GM19351 (cell line): ENCODE measurements around the gene ARV1.

Experiments
- ATAC-seq: cut with Tn5 transposase; IDR thresholded peaks from one replicate; pipeline ENCODE4 v1.9.1; 2021; ENCODE audit warnings: mild to moderate bottlenecking, moderate library complexity; ENCODE audit not compliant: unreplicated experiment

The ARV1 gene

DNA sequence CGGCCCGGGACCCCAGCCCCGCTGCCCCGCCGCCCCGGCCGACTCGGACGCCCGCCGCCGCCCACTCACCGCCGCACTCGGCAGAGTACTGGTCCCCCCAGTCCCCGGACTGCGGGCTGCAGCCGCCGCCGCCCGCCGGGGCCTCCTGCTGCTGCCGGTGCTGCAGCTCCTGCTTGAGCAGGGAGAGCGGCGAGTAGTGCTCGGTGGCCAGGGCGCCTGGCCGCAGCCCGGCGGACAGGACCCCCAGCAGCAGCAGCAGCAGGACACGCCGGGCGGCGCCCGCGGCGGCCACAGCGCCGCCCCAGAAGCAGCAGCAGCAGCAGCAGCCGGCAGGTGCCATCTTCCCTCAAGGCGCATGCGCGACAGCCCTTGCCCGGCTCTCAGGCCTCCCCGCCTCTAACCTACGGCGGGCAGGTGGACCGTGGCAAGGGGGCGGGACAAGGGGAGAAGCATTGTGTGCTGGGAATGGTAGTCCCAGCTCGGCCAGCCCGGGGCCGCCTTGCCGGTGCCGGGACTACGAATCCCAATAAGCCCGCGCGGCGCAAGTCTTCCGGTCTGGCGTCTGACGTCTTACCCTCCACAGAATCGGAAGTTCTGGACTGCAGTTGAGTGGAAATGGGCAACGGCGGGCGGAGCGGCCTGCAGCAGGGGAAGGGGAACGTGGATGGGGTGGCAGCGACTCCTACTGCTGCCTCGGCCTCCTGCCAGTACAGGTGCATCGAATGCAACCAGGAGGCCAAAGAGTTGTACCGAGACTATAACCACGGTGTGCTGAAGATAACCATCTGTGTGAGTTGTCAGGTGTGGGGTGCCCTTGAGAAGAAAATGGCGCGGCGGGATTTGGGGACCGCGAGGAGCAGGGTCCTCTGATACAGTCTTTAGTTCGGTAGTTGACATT is at the start of gene ARV1, which contains the start of gene TTC13:
ARV1 (plus strand) TSS at position 604 of the 898 bp plus-strand sequence; CDS start at position 616, 12 bp downstream.
TTC13 (minus strand) TSS at position 371 of the 898 bp plus-strand sequence; CDS start at position 340, 31 bp downstream.
- ATAC-seq: peak; percentile 89

DNA sequence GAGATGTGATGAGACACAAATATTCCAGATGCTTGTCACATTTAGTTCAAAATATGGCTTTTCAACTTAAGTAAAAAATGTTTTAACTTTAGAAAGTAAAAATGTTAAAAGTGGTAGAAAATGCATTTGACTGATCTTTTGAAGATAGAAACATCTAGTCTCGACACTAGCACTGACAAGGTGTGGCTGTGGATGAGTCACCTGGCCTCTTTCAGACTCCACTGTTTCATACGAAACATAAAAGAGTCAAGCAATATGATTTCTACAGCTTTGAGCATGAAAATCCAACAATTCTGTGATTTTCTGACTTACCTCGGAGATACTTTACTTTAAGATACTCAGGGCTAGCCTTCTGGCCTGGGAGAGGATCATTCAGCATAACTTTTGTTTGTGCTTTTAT is 47.9 kb upstream of the ARV1 start:
- ATAC-seq: no peak

GRCh38 chr1:230935852-230936251 is 43.0 kb upstream of the ARV1 start:
- no peak for ATAC-seq

DNA sequence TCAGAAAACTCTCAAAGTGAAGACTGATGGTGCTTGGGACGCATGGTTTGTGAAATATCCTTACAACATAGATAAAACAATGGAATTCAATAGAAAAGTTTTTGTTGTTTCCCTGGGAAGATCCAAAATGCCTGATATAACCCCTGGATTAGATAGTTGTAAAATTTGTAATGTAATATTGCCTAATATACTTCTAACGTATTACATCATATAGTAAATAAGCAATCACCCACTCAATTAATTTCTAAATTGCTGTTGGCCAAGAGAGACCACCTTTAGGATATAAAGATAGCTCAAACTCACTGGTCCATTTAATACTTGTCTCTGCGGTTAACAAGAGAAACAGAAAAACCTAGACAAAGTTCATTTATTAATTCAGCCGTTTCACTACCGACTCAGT is 42.4 kb upstream of the ARV1 start:
- no peak for ATAC-seq

DNA sequence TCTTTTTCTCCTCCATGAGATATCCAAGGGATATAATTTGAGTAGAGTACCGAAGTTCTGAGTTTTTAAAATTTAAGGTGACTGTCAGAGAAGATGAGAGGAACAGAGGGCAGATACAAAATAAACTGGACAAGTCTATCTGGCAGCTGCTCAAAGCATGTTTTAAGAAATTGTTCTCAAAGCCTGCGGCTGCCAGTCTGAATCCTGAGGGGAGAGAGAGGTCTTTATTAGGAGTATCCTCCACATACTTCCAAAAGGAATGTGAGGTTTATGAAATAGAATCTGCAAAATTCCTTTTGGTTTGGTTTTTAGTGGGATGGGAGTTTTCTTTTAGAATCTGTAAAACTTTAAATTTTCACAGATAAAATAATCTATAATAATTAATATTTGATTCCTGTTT is 41.5 kb upstream of the ARV1 start:
- no peak for ATAC-seq

- ATAC-seq: no peak
Observed at GRCh38 chr1:230938924-230939368, 39.9 kb upstream of the ARV1 start.

DNA sequence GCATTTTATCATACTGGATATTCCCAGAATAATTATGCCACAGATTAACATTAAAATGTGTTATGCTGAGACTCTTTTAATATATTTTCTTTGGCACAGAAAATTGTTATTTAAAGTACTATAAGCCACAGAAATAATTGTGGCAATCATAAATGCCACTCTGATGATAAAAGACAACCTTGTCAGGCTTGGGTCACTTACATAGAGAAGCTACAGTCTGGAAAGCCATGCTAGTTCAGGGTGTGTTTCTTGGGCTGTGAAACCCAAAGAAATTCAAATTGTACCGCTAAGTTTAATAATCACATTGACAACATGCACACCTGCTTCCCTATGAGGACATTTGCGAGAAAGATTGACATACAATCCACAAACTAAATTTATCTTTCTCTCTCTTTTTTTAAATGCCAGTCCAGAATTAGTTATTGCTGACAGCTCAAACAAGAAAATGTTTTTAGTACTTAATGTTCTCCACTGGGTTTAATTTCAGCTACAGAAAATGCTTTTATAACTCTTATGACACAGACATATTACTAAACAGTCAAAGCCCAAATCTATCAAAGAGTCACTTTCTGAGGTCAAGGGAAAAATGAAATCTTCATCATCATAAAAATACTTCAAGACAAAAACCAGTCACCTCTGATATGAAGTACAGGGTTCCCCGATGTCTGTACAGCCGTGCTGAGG is 38.9 kb upstream of the ARV1 start:
- ATAC-seq: no peak

GRCh38 chr1:230940848-230941247 is 38.0 kb upstream of the ARV1 start:
- ATAC-seq: no peak

GRCh38 chr1:230943048-230943593 is 35.8 kb upstream of the ARV1 start:
- ATAC-seq: no peak

- ATAC-seq: no peak
Observed at GRCh38 chr1:230948301-230948700, 30.6 kb upstream of the ARV1 start.

- ATAC-seq: no peak
Observed at GRCh38 chr1:230948903-230949302, 30.0 kb upstream of the ARV1 start.

DNA sequence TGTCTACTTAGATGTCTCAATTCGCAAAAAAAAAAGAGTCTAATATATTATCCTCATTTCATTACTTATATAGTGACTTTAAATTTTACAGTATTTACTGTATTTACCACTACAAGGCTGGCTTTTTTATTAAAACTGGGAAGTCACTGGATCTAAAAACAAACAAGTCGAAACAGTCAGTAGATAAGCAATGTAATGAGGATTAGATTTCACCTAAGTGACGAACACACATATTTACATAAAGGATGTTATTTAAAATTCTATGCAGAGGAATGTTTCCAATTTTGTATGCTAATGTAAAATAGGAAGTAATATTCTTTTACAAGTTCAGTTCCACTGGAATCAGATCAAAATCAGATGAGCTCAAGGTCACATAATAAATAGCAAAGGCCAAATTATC is 28.5 kb upstream of the ARV1 start:
- no peak for ATAC-seq

- ATAC-seq: peak; percentile 95
Observed at GRCh38 chr1:230957580-230957989, 21.3 kb upstream of the ARV1 start.

DNA sequence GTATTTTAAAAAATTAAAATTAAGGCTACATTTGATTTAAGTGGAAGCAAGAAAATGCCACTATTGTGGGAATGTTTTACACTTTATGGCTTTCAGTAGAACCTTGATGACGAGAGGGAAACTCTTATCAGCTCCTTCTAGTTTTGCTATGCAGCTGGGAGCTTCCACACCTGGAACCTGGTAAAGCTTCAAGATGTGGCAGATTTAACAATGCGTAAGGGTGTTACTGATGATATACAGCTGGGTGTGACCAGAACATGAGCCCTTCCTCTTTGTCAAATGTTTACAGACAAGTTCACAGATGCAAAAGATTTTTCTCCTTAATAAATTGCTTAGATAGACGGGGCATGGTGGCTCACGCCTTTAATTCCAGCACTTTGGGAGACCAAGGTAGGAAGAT is 20.5 kb upstream of the ARV1 start:
- ATAC-seq: no peak

GRCh38 chr1:230964896-230965295 is 14.0 kb upstream of the ARV1 start:
- ATAC-seq: no peak

- no peak for ATAC-seq
Observed at GRCh38 chr1:230965535-230965934, 13.4 kb upstream of the ARV1 start.

DNA sequence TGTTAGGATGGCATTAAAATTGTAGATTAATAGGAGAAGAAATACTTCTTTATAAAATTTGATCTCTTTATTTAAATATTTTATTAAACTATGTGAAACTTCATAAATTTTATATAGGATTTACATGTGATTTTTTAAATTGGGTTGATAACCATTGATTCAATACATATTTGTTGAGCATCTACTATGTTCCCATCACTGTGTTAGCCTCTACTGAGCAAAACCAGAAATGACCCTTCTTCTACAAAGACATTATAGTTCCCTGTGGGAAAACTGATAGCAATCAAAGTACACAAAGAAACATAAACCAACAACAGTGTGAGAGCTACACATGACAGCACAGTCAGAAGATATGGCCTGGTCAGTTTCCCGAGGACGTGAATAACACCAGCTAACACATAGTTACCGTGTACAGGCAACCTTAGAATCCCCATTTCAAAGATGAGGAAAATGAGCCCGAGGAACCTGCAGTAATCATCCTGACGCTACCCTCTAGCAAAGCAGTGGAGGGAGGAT is 12.5 kb upstream of the ARV1 start:
- no peak for ATAC-seq

DNA sequence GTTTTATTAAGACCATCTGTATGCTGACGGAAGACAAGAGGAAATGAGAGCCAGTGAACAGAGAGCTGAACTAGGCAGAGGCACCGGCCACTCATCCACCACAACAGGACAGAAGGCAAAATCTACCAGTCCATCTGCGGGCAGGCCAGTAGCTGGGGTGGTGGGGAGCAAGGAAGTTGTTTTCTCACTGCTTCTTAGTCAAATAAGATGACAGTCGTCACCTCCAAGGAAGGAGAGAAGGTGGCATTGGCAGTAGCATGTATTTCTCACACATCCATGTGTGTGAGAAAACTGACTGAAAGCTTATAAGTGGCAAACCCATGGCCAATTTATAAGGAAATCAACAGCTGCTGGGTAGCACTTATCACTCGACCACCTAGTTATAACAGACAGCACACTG is 8.5 kb upstream of the ARV1 start:
- no peak for ATAC-seq

DNA sequence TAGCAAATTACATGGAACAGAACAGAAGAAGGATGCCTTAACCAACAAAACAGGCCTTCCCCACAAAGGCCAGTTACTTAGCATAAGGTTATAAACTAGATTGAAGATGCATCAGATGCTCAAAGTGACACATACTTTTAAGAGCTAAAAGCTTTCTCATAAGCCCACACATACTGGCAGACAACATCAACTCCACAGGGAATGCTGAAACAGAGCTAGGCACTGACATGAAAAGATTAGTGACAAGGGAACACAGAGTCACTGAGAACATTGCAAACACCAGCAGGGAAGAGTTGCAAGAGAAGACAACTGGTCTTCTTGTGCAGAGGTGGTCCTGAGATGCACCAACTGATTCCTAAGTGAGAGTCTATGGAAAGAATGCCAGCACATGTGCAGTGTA is 7.1 kb upstream of the ARV1 start:
- no peak for ATAC-seq

GRCh38 chr1:230972855-230973271 is 6.0 kb upstream of the ARV1 start:
- ATAC-seq: peak; percentile 84

DNA sequence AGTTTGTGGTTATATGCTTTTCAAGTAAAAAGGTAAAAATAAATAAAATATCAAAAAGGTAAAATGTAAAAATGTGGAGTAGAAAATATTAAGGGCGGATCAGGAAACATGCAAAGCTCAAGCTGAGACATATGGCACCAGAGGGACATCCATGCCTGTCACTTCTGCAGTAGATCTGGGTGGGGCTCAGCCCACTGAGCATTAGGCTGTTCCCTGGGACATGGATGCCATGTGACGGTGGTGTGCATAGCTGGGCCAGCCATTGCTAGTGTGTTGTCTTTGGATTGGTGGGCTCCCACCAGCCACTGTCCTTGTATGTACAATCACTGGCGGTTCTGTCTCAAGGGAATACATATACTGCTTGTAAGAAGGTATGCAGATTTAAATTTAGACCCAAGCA is 3.3 kb upstream of the ARV1 start:
- no peak for ATAC-seq
